SK-N-SH treated with all-trans-retinoic acid at 6 μM for 48 hours (cell line): ENCODE measurements around the gene DRD3.

Experiments used
- ARNTL ChIP-seq: fragments of 450-650 bp; formaldehyde crosslinking; IDR thresholded peaks from 2 replicates; pipeline ENCODE4 v1.5.0; 2020; ENCODE audit warnings: low read depth, mild to moderate bottlenecking, moderate library complexity, borderline replicate concordance
- BACH2 ChIP-seq: fragments of 250-450 bp; sonication (Bioruptor Pico); IDR thresholded peaks from 2 replicates; pipeline ENCODE4 v1.9.0; 2021; ENCODE audit warnings: mild to moderate bottlenecking, borderline replicate concordance
- RARB ChIP-seq: fragments of 250-450 bp; sonication (Bioruptor Pico); IDR thresholded peaks from 2 replicates; pipeline ENCODE4 v1.8.0; 2021; ENCODE audit warnings: mild to moderate bottlenecking, moderate library complexity
- SNAI2 ChIP-seq: fragments of 250-450 bp; sonication (Bioruptor Pico); IDR thresholded peaks from 2 replicates; pipeline ENCODE4 v1.5.0; 2020; ENCODE audit warnings: mild to moderate bottlenecking, moderate library complexity
- ZNF70 ChIP-seq: fragments of 450-650 bp; formaldehyde crosslinking; IDR thresholded peaks from 2 replicates; pipeline ENCODE4 v1.5.0; 2020; ENCODE audit warnings: mild to moderate bottlenecking, moderate library complexity
- TF ChIP-seq, protein P1 (sequence below): fragments of 250-450 bp; sonication (Bioruptor Pico); IDR thresholded peaks from 2 replicates; pipeline ENCODE4 v1.8.0; 2020; ENCODE audit warnings: mild to moderate bottlenecking, moderate library complexity, borderline replicate concordance
- TF ChIP-seq, protein P2 (sequence below): fragments of 250-450 bp; sonication (Bioruptor Pico); IDR thresholded peaks from 2 replicates; pipeline ENCODE4 v1.5.1; 2021; ENCODE audit warnings: mild to moderate bottlenecking, moderate library complexity

DNA sequence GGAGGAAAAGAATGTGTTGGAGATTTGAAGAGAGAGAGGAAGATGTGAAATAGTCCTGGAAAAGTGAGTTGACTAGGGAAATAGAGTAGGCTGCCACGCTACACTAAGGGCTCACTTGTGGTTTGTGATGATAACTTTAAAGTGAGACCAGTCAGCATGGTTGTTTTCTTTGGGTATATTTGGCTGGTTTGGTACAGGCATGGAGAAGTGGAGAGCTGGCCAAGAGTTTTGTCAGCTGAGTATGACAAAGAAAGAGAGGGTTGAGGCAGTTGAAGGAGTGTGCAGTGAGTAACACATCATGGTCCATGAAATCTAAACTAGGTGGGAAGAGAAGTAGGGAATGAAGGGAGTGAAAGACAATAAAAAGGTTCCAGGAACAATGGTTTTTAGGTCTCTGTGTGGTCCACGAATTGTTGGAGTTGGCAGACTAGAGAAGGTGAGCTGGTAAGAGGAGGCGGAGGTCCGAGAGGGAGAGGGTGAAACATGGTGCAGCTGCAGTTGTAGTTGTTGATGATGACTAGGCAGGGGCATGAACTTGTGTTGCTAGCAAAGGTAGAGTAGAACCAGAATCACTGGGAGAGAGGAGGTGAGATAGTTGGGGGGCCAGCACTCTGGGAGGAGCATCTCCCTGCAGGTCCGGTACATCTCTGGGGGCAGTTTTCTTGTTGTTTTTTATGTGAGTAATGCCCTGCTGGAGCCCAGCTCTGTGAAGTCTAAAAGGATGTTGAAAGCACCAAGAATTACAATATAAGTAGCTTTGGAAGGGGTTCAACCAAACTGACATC lies 37.5 kb upstream of the DRD3 start:
- TF ChIP-seq, protein P1, sequence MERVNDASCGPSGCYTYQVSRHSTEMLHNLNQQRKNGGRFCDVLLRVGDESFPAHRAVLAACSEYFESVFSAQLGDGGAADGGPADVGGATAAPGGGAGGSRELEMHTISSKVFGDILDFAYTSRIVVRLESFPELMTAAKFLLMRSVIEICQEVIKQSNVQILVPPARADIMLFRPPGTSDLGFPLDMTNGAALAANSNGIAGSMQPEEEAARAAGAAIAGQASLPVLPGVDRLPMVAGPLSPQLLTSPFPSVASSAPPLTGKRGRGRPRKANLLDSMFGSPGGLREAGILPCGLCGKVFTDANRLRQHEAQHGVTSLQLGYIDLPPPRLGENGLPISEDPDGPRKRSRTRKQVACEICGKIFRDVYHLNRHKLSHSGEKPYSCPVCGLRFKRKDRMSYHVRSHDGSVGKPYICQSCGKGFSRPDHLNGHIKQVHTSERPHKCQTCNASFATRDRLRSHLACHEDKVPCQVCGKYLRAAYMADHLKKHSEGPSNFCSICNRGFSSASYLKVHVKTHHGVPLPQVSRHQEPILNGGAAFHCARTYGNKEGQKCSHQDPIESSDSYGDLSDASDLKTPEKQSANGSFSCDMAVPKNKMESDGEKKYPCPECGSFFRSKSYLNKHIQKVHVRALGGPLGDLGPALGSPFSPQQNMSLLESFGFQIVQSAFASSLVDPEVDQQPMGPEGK (CRISPR knock-in tag), result no peak
- TF ChIP-seq ZNF70 (no peak), ARNTL (CRISPR knock-in tag) (no peak), SNAI2 (no peak), RARB (CRISPR knock-in tag) (no peak), BACH2 (CRISPR knock-in tag) (no peak)
- TF ChIP-seq, protein P2, sequence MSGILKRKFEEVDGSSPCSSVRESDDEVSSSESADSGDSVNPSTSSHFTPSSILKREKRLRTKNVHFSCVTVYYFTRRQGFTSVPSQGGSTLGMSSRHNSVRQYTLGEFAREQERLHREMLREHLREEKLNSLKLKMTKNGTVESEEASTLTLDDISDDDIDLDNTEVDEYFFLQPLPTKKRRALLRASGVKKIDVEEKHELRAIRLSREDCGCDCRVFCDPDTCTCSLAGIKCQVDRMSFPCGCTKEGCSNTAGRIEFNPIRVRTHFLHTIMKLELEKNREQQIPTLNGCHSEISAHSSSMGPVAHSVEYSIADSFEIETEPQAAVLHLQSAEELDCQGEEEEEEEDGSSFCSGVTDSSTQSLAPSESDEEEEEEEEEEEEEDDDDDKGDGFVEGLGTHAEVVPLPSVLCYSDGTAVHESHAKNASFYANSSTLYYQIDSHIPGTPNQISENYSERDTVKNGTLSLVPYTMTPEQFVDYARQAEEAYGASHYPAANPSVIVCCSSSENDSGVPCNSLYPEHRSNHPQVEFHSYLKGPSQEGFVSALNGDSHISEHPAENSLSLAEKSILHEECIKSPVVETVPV (CRISPR knock-in tag), result no peak
